AG09309 (cell line): ENCODE measurements around the gene WIPF3.

Experiments
- DNase-seq: peaks from one replicate; pipeline ENCODE4 v3.0.0-alpha.2; 2010; ENCODE audit warnings: low read depth
- H3K4me3 ChIP-seq: 2 replicates; pipeline ENCODE4 v1.5.1; 2011; ENCODE audit warnings: mild to moderate bottlenecking, low read depth, low read length, moderate library complexity; ENCODE audit not compliant: control insufficient read depth
- CTCF ChIP-seq: IDR thresholded peaks from 2 replicates; pipeline ENCODE4 v1.5.1; 2011; ENCODE audit warnings: mild to moderate bottlenecking, low read depth, low read length, inconsistent platforms; ENCODE audit not compliant: insufficient read depth, control insufficient read depth; ENCODE audit errors: missing control alignments

WIPF3 gene

DNA sequence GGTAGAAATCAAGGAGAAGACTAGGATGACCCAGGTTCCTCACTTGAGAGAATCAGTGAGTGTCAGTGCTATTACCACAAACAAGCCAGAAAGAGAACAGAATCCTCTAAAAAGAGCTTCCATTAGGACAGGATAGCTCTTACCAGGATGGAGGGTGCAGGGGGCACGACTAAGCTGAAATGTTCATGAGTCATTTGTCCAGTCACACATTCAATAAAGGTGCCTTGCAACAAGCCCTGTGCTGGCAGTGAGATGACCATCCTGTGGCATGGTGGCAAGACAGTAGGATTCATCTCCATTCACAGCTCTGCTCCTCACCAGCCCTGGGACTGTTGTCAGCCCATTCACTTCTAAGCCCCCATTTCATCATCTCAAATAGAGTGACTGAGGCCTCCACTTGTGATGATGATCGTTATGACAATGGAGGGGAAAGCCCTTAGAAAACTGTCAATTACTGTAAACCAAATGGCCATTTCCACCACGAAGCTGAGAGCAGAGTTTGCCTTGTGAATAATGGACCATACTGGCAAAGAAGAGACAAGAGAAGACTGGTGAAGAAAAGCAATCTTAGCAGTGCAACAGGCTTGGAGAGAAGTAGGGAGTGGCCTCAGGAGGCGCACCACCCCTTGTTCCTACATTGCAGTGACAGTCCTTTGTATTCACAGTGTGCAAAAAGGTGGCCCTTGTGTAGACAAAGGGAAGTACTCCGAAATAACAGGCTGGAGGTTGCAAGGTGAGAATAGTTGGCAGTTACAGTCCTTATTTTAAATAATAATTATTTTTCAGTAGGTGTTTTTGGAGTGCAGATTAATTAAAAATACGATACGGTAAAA is 9.0 kb upstream of the WIPF3 start:
- TF ChIP-seq CTCF = no peak
- no peak overlapping the region for H3K4me3 ChIP-seq
- no peak for DNase-seq

DNA sequence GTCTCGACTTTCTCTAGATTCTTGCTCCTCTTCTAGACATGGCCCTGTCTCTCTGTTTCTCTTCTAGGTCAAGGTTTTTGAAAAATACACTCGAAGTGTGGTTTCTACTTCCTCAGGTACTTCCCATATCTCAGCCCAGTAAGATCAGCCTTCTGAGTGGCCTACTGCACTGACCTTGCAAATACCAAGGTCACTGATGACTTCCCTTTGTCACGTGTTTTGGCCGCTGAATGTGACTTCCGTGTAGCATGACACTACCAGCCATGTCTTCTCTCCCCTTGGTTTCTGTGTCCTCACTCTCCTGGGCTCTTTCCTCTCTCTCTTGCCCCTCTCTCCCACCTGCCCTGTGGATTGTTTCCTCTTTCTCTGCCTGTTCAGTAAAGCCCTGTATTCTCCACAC is 7.9 kb upstream of the WIPF3 start:
- no peak for TF ChIP-seq CTCF
- no peak overlapping the region for H3K4me3 ChIP-seq
- no peak for DNase-seq

DNA sequence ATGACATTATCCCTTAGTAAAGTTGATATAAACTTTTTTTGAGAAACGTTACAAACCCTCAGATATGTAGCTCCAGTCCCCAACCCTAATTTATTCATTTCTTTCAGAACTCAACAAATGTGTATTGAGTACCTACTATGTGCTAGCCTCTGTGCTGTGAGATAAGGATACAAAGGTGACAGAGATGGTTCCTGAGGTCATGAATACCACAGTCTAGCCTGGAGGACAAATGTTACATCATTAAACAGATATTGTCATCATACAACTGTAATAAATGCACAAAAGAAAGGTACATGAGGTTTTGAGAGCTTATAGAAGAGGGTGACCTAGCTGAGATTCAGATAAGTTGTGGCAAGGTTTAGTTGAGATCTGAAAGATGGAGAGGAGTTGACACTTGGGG is 4.4 kb upstream of the WIPF3 start:
- H3K4me3 ChIP-seq = no peak overlapping the region
- DNase-seq = no peak
- TF ChIP-seq CTCF = no peak

GRCh38 chr7:29805031-29805430 is 1.3 kb upstream of the WIPF3 start:
- TF ChIP-seq CTCF = no peak
- DNase-seq = no peak
- no peak overlapping the region for H3K4me3 ChIP-seq

DNA sequence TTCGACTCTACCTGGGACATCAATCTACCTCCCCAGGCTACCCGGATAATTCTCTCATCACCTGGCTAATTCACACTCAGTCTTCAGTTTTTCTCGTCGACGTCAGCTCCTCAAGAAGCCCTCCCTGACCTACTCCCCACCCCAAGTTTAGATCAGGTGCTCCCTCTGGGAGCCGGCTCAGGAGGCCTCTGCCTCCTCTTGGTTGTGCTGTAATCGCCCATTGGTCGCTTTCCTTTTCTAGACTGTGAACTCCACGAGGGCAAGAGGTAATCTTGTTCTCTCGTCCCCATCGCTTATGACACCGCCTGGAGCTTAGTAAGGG is 461 bp upstream of the WIPF3 start:
- TF ChIP-seq CTCF = no peak
- H3K4me3 ChIP-seq = no peak overlapping the region
- DNase-seq = no peak

DNA sequence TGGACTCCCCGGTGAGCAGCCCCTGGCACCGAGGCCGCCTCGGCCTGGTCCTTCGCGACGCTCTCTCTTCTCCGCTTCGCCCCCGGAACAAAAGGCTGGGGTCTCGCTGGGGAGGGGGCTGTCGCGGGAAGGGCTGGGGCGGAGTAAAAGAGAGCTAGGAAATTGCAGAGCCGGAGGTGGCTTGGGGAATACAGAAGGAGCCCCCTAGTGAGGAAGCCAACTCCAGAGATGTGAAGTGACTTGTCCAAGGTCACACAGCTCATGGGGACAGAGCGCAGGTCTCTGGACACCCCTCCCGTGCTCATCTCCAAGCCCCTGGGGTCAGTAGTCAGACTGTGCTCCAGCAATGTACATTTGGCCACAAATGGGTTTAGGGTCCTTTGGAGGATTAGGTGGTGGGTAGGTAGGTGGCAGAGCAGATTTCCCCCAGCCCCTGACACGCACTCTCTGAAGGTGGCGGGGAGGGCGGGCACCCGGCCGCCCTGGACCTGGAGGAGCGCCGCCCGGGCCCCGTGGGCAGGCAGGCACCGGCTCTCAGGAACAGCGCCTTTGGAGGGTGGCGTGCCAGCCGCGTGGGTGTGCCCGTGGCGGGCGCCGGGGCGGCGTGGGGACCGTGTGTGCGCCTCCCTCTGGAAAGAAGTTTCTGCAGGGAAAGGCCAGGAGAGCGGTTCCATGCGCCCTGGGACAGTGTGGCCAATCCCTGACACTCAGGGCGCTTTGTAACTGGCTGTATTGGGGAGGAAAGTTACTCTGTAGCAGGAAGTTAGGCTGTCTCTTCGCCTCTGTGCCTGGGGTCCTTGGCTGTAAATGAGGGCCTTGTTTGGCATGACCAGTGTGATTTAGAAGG is 910 bp downstream of the WIPF3 start:
- TF ChIP-seq CTCF = no peak
- no peak for DNase-seq
- H3K4me3 ChIP-seq = no peak overlapping the region
